ENCODE measurements around the gene PRUNE2. TPM values are rescaled to one million over a fixed set of nuclear protein-coding genes. Genes with fewer than 3 reads are reported as not detected.

The PRUNE2 gene
- total RNA-seq, 2 donors from 2014 or later = 12.1 to 90.0 TPM

DNA sequence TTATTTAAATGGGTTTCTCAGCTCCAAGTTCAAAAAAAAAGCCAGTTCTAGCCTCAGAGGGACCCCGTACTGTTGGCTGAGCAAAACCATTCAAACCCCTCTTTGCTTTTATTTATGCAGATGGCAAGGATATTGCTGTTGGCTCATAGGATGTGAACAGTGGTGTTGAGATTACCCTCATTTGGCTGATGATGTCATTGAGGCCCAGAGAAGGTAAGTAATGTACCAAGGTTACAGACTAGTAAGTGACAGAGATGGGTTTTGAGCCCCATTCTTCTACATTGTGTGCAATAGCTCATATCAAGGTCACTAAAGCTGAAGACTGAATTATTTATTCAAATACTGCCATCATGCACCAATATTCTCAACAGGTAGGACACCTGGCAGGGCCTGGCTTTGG, 263.8 kb downstream of the PRUNE2 start:
- Histone ChIP-seq H3K4me1 (no peaks in the 10 kb centered on the region), H3K36me3 (no peaks in the 10 kb centered on the region), H3K9me3 (no peaks in the 10 kb centered on the region), H3K9ac (ENCODE audit: low read depth in 2 of 2, low read length in 2 of 2) (no peak overlapping the region), H3K4me3 (no peak overlapping the region), H3K27me3 (no peaks in the 10 kb centered on the region), H3K27ac (no peak overlapping the region)
- no peak for TF ChIP-seq CTCF (IDR thresholded peaks at IDR 0.05)
- DNase-seq = no peak
- intact Hi-C loops (cut with DNase I) = no loop called here

DNA sequence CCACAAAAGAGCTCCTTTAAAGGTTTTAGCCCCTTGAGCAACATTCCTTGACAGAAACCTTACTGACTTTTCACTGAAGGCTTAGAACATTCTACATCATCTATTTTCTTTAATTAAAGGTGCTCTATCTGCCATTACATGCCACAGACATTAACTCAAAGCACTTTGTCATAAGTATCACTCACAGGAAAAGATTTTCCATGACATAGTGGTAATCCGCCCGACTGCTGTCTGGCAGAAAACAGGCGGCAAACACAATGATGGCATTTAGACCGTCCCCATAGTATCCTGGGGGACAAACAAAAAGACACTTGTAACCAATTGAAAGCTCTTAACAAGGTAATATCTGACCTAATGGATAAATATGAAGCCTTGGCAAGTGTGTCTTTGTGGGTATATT, 267.9 kb downstream of the PRUNE2 start:
- H3K36me3 ChIP-seq = no peaks in the 10 kb centered on the region
- H3K9ac ChIP-seq (ENCODE audit: low read depth in 2 of 2, low read length in 2 of 2) = no peak overlapping the region
- no peaks in the 10 kb centered on the region for H3K9me3 ChIP-seq
- no peaks in the 10 kb centered on the region for H3K4me1 ChIP-seq
- TF ChIP-seq CTCF (IDR thresholded peaks at IDR 0.05) = no peak
- no peaks in the 10 kb centered on the region for H3K27me3 ChIP-seq
- no peak overlapping the region for H3K27ac ChIP-seq
- H3K4me3 ChIP-seq = no peak overlapping the region
- DNase-seq = no peak
- intact Hi-C loops (cut with DNase I) = no loop called here

GRCh38 chr9:76637416-76637815, 268.5 kb downstream of the PRUNE2 start:
- H3K9me3 ChIP-seq = no peaks in the 10 kb centered on the region
- H3K9ac ChIP-seq (ENCODE audit: low read depth in 2 of 2, low read length in 2 of 2) = no peak overlapping the region
- no peak overlapping the region for H3K4me3 ChIP-seq
- intact Hi-C loops (cut with DNase I) = no loop called here
- no peak for DNase-seq
- no peaks in the 10 kb centered on the region for H3K4me1 ChIP-seq
- H3K27me3 ChIP-seq = no peaks in the 10 kb centered on the region
- H3K27ac ChIP-seq = no peak overlapping the region
- TF ChIP-seq CTCF (IDR thresholded peaks at IDR 0.05) = no peak
- H3K36me3 ChIP-seq = no peaks in the 10 kb centered on the region

- H3K36me3 ChIP-seq = no peaks in the 10 kb centered on the region
- no peaks in the 10 kb centered on the region for H3K4me1 ChIP-seq
- no peaks in the 10 kb centered on the region for H3K27me3 ChIP-seq
- DNase-seq = no peak
- no peak overlapping the region for H3K27ac ChIP-seq
- TF ChIP-seq CTCF (IDR thresholded peaks at IDR 0.05) = no peak
- H3K4me3 ChIP-seq = no peak overlapping the region
- intact Hi-C loops (cut with DNase I) = no loop called here
- no peak overlapping the region for H3K9ac ChIP-seq (ENCODE audit: low read depth in 2 of 2, low read length in 2 of 2)
- no peaks in the 10 kb centered on the region for H3K9me3 ChIP-seq
These were observed 271.4 kb downstream of the PRUNE2 start for GRCh38 chr9:76634356-76635054.

DNA sequence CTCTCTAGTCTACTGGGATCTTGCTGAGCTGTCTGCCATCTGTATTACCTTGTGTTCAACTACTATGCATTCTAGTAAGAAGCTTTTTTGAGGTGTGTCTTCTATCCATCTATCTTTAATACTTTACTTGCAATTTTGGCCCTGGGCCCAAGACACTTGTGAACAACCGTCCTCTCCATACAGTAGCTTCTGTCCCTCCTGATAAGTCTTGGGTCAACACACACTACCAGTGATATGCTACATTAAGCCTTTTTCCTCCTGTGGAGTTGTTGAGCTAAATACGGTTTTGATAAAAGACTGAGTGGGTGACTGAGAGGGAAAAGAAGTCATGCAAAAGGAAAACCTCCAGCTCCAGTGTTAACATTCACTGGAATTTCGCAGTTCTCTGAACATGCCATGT, 275.0 kb downstream of the PRUNE2 start:
- no peak overlapping the region for H3K27ac ChIP-seq
- no peak for TF ChIP-seq CTCF (IDR thresholded peaks at IDR 0.05)
- no peak overlapping the region for H3K9ac ChIP-seq (ENCODE audit: low read depth in 2 of 2, low read length in 2 of 2)
- intact Hi-C loops (cut with DNase I) = no loop called here
- no peaks in the 10 kb centered on the region for H3K27me3 ChIP-seq
- no peaks in the 10 kb centered on the region for H3K36me3 ChIP-seq
- H3K4me3 ChIP-seq = no peak overlapping the region
- H3K9me3 ChIP-seq = no peaks in the 10 kb centered on the region
- H3K4me1 ChIP-seq = no peaks in the 10 kb centered on the region
- DNase-seq = no peak
